SJCRH30 (cell line): ENCODE measurements around the gene PTPRG. TPM values are rescaled to one million over a fixed set of nuclear protein-coding genes. Genes with fewer than 3 reads are reported as not detected.

Experiments used
- DNase-seq, 2 experiments: peaks; one replicate each; pipeline ENCODE4 v3.0.0-alpha.2; 2015 to 2020
- H3K27ac ChIP-seq: fragments of 250-450 bp; sonication (Bioruptor Pico); 2 replicates; pipeline ENCODE4 v1.5.1; 2020; ENCODE audit warnings: mild to moderate bottlenecking, moderate library complexity
- H3K27me3 ChIP-seq: fragments of 250-450 bp; sonication (Bioruptor Pico); 2 replicates; pipeline ENCODE4 v1.5.1; 2020; ENCODE audit warnings: mild to moderate bottlenecking, moderate library complexity
- H3K36me3 ChIP-seq: fragments of 250-450 bp; sonication (Bioruptor Pico); 2 replicates; pipeline ENCODE4 v1.5.1; 2020; ENCODE audit warnings: mild to moderate bottlenecking, moderate library complexity
- H3K4me1 ChIP-seq: fragments of 250-450 bp; sonication (Bioruptor Pico); 2 replicates; pipeline ENCODE4 v1.5.1; 2020; ENCODE audit warnings: mild to moderate bottlenecking, moderate library complexity
- H3K4me3 ChIP-seq: fragments of 250-450 bp; sonication (Bioruptor Pico); 2 replicates; pipeline ENCODE4 v1.5.1; 2020; ENCODE audit warnings: mild to moderate bottlenecking, moderate library complexity
- H3K9me3 ChIP-seq: fragments of 250-450 bp; sonication (Bioruptor Pico); replicated peaks from 2 replicates; pipeline ENCODE4 v1.5.1; 2020; ENCODE audit warnings: mild to moderate bottlenecking, moderate library complexity
- total RNA-seq: library from RNA; depleted of rRNA; stranded (reverse); fragments of >200 nt; shearing (Covaris generic); gene quantifications from 2 replicates; pipeline ENCODE4 v1.2.3, GENCODE V29; 2014

PTPRG gene
- total RNA-seq, 1 experiment from 2014 or later = 25.2 TPM

- DNase-seq = no peak
- Histone ChIP-seq H3K27ac (no peak overlapping the region), H3K27me3 (no peaks in the 10 kb centered on the region), H3K36me3 (no peaks in the 10 kb centered on the region), H3K4me1 (no peaks in the 10 kb centered on the region), H3K4me3 (no peak overlapping the region), H3K9me3 (no peaks in the 10 kb centered on the region)
Measured at GRCh38 chr3:62203152-62203551, 641.8 kb downstream of the PTPRG start.

- Histone ChIP-seq H3K27me3 (no peaks in the 10 kb centered on the region), H3K9me3 (no peaks in the 10 kb centered on the region), H3K4me3 (no peak overlapping the region), H3K36me3 (no peaks in the 10 kb centered on the region), H3K27ac (no peak overlapping the region), H3K4me1 (no peaks in the 10 kb centered on the region)
- DNase-seq = no peak
Measured at GRCh38 chr3:62203561-62203960, 642.2 kb downstream of the PTPRG start.

- no peak overlapping the region for H3K27ac ChIP-seq
- no peaks in the 10 kb centered on the region for H3K36me3 ChIP-seq
- no peaks in the 10 kb centered on the region for H3K27me3 ChIP-seq
- H3K9me3 ChIP-seq = no peaks in the 10 kb centered on the region
- H3K4me3 ChIP-seq = no peak overlapping the region
- no peaks in the 10 kb centered on the region for H3K4me1 ChIP-seq
- no peak for DNase-seq
Measured at GRCh38 chr3:62207197-62207596, 645.8 kb downstream of the PTPRG start.

DNA sequence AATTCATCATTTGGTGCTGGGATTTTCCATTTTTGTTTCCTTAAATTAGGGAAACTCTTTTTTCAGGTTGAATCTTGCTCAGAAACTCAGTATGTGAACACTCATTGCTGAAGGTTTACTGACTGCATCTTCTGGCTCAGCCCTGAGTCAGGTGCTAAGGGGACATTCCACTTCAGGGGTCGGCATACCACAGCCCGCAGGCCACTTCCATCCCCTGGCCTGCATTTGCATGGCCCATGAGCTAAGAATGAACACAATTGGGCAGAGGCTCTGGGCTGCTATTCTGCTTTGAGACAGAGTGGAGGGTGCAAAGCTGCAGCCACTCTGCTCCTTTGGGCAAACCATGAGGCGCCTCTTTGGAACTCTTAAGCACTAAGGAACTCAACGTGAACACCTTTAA is 647.0 kb downstream of the PTPRG start:
- H3K4me3 ChIP-seq = no peak overlapping the region
- H3K4me1 ChIP-seq = no peaks in the 10 kb centered on the region
- DNase-seq = no peak
- H3K36me3 ChIP-seq = no peaks in the 10 kb centered on the region
- H3K27me3 ChIP-seq = no peaks in the 10 kb centered on the region
- no peak overlapping the region for H3K27ac ChIP-seq
- H3K9me3 ChIP-seq = no peaks in the 10 kb centered on the region

GRCh38 chr3:62209101-62209500 is 647.7 kb downstream of the PTPRG start:
- no peaks in the 10 kb centered on the region for H3K9me3 ChIP-seq
- no peaks in the 10 kb centered on the region for H3K36me3 ChIP-seq
- H3K4me3 ChIP-seq = no peak overlapping the region
- H3K4me1 ChIP-seq = no peaks in the 10 kb centered on the region
- H3K27ac ChIP-seq = no peak overlapping the region
- DNase-seq = no peak
- H3K27me3 ChIP-seq = no peaks in the 10 kb centered on the region

DNA sequence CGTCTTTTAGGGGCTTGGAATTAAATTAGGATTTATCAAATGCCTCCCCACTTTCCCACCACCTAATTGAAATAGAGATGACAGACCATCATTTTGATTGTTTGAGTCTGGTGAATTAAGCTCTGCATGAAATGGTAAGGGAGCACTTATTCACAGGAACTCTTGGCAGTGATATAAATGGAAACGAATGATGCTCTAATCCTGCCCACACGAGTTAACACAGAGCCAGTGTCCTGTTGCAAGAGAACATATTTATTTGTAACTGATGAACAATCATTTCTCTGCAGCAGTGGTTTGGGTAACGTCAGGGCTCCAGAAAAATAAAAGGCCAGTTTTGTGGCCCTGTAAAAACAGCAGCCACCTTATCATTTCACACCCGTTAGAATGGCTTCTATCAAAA is 648.6 kb downstream of the PTPRG start:
- Histone ChIP-seq H3K27ac (no peak overlapping the region), H3K4me3 (no peak overlapping the region), H3K27me3 (no peaks in the 10 kb centered on the region), H3K4me1 (no peaks in the 10 kb centered on the region), H3K36me3 (no peaks in the 10 kb centered on the region), H3K9me3 (no peaks in the 10 kb centered on the region)
- DNase-seq = no peak

DNA sequence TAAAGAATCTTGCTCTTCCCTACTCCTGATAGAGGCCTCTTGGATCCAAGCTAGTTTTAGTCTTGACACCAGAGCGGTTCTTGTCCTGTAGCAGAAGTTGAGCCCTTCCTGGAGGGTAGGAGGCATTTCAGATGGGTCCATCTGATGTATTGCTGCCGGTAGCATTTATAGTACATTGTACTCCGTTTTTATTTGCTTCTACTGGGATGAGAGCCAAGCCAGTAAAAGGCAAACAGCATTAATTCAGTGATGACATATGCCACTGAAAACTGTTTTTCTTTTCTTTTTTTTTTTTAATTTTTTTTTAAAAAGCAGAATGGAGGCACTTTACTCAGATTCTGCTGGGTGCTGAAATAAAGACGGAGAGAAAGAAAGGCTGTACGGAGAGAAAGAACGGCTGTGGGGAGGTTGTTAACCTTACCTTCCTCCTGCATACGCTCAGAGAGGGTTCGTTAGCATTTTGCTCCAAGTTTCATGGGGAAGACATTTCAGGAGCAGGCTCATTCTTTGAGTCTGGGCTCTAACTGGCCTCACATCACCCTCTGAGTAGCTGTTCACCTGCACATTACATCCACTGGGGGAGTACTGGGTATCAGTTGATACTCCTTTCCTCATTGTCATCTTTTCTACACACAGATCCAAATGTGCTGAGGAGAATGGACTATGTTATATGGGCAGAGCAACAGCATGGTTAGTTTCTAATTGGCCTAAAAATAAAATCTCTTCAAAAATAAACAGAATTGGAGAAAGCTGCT is 650.5 kb downstream of the PTPRG start:
- H3K36me3 ChIP-seq = no peaks in the 10 kb centered on the region
- no peak overlapping the region for H3K27ac ChIP-seq

GRCh38 chr3:62214850-62215249 is 653.5 kb downstream of the PTPRG start:
- Histone ChIP-seq H3K27ac (no peak overlapping the region), H3K4me3 (no peak overlapping the region), H3K27me3 (no peaks in the 10 kb centered on the region), H3K9me3 (no peaks in the 10 kb centered on the region), H3K36me3 (no peaks in the 10 kb centered on the region), H3K4me1 (no peaks in the 10 kb centered on the region)
- no peak for DNase-seq

More for the DNA sequence above, 650.5 kb downstream of the PTPRG start:
- Histone ChIP-seq H3K4me1 (no peaks in the 10 kb centered on the region), H3K27me3 (no peaks in the 10 kb centered on the region), H3K9me3 (no peaks in the 10 kb centered on the region), H3K4me3 (no peak overlapping the region)
- no peak for DNase-seq

DNA sequence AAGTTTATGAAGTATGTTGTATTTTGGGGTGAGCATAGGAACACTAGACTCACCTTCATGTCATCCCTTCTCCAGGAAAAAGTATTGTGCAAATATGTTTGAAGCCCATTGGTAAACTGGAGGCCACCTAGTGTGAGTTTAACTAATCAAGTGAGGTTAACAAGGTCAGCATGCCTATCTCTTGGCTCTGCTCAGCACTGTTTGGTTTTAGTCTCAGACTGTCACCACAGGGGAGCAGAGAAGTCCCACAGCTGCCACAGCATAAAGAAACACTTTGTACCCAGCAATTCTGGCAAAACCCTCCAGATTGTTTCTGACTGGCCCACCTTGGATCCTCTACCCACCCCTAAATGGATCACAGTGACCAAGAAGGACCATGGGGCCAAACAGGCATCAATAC is 659.2 kb downstream of the PTPRG start:
- H3K27ac ChIP-seq = no peak overlapping the region
- H3K27me3 ChIP-seq = no peaks in the 10 kb centered on the region
- no peaks in the 10 kb centered on the region for H3K36me3 ChIP-seq
- DNase-seq = no peak
- H3K4me1 ChIP-seq = no peaks in the 10 kb centered on the region
- H3K9me3 ChIP-seq = no peaks in the 10 kb centered on the region
- H3K4me3 ChIP-seq = no peak overlapping the region

- Histone ChIP-seq H3K36me3 (no peaks in the 10 kb centered on the region), H3K27ac (no peak overlapping the region), H3K4me3 (no peak overlapping the region), H3K9me3 (no peaks in the 10 kb centered on the region), H3K27me3 (no peaks in the 10 kb centered on the region), H3K4me1 (no peaks in the 10 kb centered on the region)
- no peak for DNase-seq
Measured at GRCh38 chr3:62225051-62225450, 663.7 kb downstream of the PTPRG start.

GRCh38 chr3:62226601-62227339 is 665.4 kb downstream of the PTPRG start:
- no peaks in the 10 kb centered on the region for H3K9me3 ChIP-seq
- H3K27ac ChIP-seq = no peak overlapping the region
- H3K27me3 ChIP-seq = no peaks in the 10 kb centered on the region
- no peak for DNase-seq
- no peaks in the 10 kb centered on the region for H3K4me1 ChIP-seq
- H3K4me3 ChIP-seq = no peak overlapping the region
- no peaks in the 10 kb centered on the region for H3K36me3 ChIP-seq

- Histone ChIP-seq H3K4me3 (no peak overlapping the region), H3K4me1 (no peaks in the 10 kb centered on the region), H3K36me3 (no peaks in the 10 kb centered on the region), H3K27ac (no peak overlapping the region), H3K27me3 (no peaks in the 10 kb centered on the region), H3K9me3 (no peaks in the 10 kb centered on the region)
- no peak for DNase-seq
Measured at GRCh38 chr3:62228467-62228866, 667.1 kb downstream of the PTPRG start.

DNA sequence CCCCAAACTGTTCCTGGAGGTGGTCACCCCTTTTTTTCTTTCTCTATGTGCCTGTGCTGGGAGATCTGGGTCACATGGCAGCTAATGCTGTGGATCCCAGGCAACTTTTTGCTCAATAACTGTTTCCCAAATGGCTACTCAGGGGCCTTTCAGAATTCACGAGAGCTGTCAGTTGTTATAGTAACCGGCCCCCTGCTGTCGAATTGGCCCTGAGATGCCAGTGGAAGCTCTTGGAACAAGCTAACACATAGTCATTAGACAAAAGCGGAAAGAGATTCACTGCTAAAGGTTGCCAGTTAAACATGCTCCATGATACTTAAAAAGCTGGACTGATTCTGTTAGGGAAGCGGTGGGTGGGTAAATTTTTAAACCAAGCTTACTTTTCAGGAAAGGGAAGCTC is 667.8 kb downstream of the PTPRG start:
- Histone ChIP-seq H3K36me3 (no peaks in the 10 kb centered on the region), H3K4me3 (no peak overlapping the region), H3K9me3 (no peaks in the 10 kb centered on the region), H3K4me1 (no peaks in the 10 kb centered on the region), H3K27me3 (no peaks in the 10 kb centered on the region), H3K27ac (no peak overlapping the region)
- no peak for DNase-seq

GRCh38 chr3:62229908-62230307 is 668.5 kb downstream of the PTPRG start:
- H3K27ac ChIP-seq = no peak overlapping the region
- no peaks in the 10 kb centered on the region for H3K4me1 ChIP-seq
- H3K27me3 ChIP-seq = no peaks in the 10 kb centered on the region
- no peaks in the 10 kb centered on the region for H3K36me3 ChIP-seq
- peak in 1 of 2 experiments; percentile 10 for DNase-seq
- no peaks in the 10 kb centered on the region for H3K9me3 ChIP-seq
- no peak overlapping the region for H3K4me3 ChIP-seq

GRCh38 chr3:62233065-62233464 is 671.7 kb downstream of the PTPRG start:
- no peaks in the 10 kb centered on the region for H3K36me3 ChIP-seq
- H3K4me3 ChIP-seq = no peak overlapping the region
- H3K9me3 ChIP-seq = no peaks in the 10 kb centered on the region
- H3K27ac ChIP-seq = no peak overlapping the region
- DNase-seq = no peak
- H3K27me3 ChIP-seq = no peaks in the 10 kb centered on the region
- no peaks in the 10 kb centered on the region for H3K4me1 ChIP-seq

- no peaks in the 10 kb centered on the region for H3K36me3 ChIP-seq
- H3K27me3 ChIP-seq = no peaks in the 10 kb centered on the region
- no peak overlapping the region for H3K4me3 ChIP-seq
- no peak for DNase-seq
- H3K4me1 ChIP-seq = no peaks in the 10 kb centered on the region
- H3K9me3 ChIP-seq = no peaks in the 10 kb centered on the region
- no peak overlapping the region for H3K27ac ChIP-seq
Measured at GRCh38 chr3:62236016-62236415, 674.6 kb downstream of the PTPRG start.
